Kidney epithelial cell (primary cell): ENCODE measurements around the gene IMPDH1. TPM values are rescaled to one million over a fixed set of nuclear protein-coding genes. Genes with fewer than 3 reads are reported as not detected.

Experiments
- DNase-seq: peaks from one replicate; pipeline ENCODE4 v3.0.0-alpha.2; 2010; ENCODE audit warnings: low read depth
- H3K27me3 ChIP-seq: 2 replicates; pipeline ENCODE4 v1.6.0; 2011; ENCODE audit warnings: low read length; ENCODE audit not compliant: control insufficient read depth, insufficient read depth
- H3K36me3 ChIP-seq: 2 replicates; pipeline ENCODE4 v1.5.1; 2011; ENCODE audit warnings: low read length; ENCODE audit not compliant: control insufficient read depth, insufficient read depth
- H3K4me3 ChIP-seq: 2 replicates; pipeline ENCODE4 v1.5.1; 2011; ENCODE audit warnings: low read depth, mild to moderate bottlenecking, control low read depth, low read length
- total RNA-seq: library from RNA; depleted of rRNA; stranded (reverse); fragments of >200 nt; gene quantifications from 2 replicates; pipeline ENCODE4 v1.2.3, GENCODE V29; 2015
- TF ChIP-seq, protein P1 (sequence below): IDR thresholded peaks from 2 replicates; pipeline ENCODE4 v1.5.1; 2011; ENCODE audit warnings: mild to moderate bottlenecking, moderate library complexity, low read length, control low read depth, inconsistent platforms; ENCODE audit not compliant: insufficient read depth, poor library complexity, severe bottlenecking

IMPDH1 gene
- total RNA-seq, 1 donor from 2014 or later = 44.0 TPM

DNA sequence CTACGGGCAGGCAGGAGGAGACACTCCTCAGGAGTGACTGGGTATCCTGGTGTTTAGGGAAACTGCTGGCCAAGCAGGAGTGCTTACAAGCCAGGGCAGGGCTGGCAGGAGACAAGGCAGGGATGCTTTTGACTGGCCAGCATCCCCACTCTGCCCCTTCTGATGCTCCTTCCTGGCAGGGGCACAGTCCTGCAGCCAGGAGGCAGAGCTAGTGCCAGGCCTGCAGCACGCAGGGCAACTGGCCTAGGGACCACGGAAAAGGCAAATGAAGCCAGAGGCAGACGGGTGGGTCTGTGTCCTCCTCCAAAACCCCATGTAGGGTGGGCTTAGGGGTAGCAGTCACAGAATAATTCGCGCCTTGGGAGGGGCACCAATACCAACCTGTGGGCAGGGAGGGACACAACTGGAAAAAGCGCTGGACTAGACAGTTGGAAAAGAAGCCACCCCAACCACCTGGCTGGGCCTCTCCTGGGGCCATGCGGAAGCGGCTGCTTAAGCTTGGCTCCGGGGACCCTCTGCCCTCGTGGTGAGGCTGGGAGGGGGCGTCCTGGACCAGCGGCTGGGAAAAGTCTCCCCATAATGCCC is 4.8 kb downstream of the IMPDH1 start:
- Histone ChIP-seq H3K36me3 (peaks cover 1% of the 10 kb centered on the region), H3K27me3 (no peaks in the 10 kb centered on the region), H3K4me3 (peak overlapping the region; percentile 69)
- TF ChIP-seq, protein P1, sequence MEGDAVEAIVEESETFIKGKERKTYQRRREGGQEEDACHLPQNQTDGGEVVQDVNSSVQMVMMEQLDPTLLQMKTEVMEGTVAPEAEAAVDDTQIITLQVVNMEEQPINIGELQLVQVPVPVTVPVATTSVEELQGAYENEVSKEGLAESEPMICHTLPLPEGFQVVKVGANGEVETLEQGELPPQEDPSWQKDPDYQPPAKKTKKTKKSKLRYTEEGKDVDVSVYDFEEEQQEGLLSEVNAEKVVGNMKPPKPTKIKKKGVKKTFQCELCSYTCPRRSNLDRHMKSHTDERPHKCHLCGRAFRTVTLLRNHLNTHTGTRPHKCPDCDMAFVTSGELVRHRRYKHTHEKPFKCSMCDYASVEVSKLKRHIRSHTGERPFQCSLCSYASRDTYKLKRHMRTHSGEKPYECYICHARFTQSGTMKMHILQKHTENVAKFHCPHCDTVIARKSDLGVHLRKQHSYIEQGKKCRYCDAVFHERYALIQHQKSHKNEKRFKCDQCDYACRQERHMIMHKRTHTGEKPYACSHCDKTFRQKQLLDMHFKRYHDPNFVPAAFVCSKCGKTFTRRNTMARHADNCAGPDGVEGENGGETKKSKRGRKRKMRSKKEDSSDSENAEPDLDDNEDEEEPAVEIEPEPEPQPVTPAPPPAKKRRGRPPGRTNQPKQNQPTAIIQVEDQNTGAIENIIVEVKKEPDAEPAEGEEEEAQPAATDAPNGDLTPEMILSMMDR = peak; percentile 45
- DNase-seq = no peak

DNA sequence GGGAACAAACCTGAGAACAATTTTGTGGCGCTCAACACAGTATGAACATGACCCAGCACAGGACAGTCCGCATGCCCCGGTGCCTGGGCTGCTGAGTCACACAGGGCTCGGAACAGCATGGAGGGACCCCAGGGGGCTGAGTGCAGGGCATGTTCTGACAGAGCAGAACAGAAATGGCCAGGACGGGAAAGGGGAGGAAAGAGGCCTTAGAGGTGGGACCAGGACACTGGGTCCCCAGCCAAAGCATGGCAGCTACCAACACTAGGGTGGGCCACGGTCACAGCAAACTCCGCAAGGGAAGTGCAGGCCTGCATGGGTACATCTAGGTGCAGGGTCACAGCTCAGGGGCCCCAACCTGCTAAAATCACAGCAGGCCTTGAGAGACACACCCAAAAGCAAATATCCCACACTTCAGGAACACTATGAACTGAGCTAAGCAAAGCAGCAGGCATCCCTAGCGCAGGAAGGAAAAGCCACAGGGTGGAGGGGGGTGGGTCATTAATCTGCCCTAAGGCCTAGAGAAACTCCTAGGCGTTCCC is 5.6 kb downstream of the IMPDH1 start:
- no peak overlapping the region for H3K4me3 ChIP-seq
- no peak for DNase-seq
- H3K27me3 ChIP-seq = no peaks in the 10 kb centered on the region
- peaks cover 1% of the 10 kb centered on the region for H3K36me3 ChIP-seq
- TF ChIP-seq, protein P1 = no peak

DNA sequence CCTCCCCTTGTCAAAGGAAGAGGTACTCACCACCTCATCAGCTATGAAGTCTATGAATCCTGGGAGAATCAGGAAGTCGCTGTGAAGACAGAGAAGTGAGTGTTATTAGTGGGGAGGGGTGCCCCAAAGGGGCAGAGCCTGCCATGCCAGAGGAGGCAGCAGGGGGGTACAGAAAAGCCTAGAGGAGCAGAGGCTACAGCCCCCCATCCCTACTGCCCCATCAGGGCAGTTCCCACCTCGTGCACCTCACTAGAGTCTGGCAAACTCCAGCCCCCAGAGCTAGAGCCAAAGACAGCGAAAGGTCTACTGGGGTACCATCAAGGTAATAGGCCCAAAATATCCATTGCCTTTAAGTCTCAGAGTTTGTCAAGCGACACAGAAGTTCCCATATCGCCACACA is 6.1 kb downstream of the IMPDH1 start:
- TF ChIP-seq, protein P1 = no peak
- peaks cover 1% of the 10 kb centered on the region for H3K36me3 ChIP-seq
- no peaks in the 10 kb centered on the region for H3K27me3 ChIP-seq
- no peak overlapping the region for H3K4me3 ChIP-seq
- DNase-seq = no peak

DNA sequence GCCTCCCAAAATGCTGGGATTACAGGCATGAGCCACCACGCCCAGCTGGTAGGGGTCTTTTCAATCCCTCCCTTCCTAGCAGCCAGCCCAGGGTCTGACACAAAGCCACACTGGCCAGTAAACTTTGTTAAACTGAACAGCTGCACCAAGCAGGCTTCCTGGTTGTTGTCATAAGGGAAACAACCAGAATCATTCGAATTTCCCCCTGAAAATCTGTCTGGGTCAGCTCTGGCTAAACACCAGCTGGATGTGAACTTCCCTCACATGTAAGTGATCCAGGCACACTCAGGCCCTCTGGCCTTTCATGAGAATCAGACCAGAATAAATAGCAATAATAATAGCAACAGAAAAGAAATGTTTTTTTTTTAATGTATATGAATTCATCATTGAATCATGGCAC is 7.4 kb downstream of the IMPDH1 start:
- Histone ChIP-seq H3K4me3 (no peak overlapping the region), H3K27me3 (no peaks in the 10 kb centered on the region), H3K36me3 (peaks cover 1% of the 10 kb centered on the region)
- TF ChIP-seq, protein P1 = no peak
- no peak for DNase-seq

DNA sequence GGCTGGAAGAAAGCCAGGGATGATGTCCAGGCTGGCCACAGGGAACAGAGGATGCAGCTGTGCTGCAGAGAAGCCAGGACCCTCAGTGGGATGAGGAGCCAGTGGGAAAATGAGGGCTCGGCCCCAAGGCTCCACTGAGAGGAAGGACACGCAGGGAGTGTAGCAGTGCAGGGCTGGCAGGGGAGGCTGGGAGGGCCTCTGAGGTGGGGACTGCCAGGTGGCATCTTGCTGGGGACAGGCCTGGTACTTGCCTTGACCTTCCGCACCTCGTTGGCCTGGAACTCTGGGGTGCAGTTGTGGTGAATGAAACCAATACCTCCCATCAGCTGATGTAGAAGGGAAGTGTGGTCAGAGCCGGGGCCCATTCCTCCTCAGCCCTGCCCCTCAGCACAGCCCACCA is 9.2 kb downstream of the IMPDH1 start:
- Histone ChIP-seq H3K4me3 (no peak overlapping the region), H3K36me3 (peaks cover 1% of the 10 kb centered on the region), H3K27me3 (no peaks in the 10 kb centered on the region)
- no peak for DNase-seq
- TF ChIP-seq, protein P1 = no peak

DNA sequence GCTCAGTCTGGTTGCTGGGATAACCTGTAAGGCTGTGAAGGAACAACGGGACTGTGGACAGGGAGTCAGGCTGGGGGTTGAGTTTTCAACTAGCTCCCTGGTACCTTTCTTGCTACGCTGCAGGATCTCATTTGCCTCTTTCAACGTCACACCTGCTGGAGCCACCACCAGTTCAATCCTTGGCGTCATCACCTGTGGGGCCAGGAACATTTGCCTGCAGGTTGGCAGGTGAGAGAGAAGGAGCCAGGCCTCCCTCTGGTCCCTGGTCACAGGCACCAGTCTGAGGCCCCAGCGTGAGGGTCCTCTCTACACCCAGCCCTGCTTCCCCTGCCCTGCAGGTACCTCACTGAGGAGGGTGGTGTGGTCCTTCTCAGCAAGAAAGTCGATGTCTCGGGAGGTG is 9.8 kb downstream of the IMPDH1 start:
- Histone ChIP-seq H3K36me3 (peaks cover 1% of the 10 kb centered on the region), H3K4me3 (no peak overlapping the region), H3K27me3 (no peaks in the 10 kb centered on the region)
- TF ChIP-seq, protein P1 = no peak
- DNase-seq = no peak
